Astrocyte (in vitro differentiated cells and primary cell): ENCODE measurements around the gene HS6ST2. TPM values are rescaled to one million over a fixed set of nuclear protein-coding genes. Genes with fewer than 3 reads are reported as not detected.
A peak's percentile ranks its signal among the peaks of the same experiment; 100 is the strongest.

Source experiments
- DNase-seq: peaks from one replicate; pipeline ENCODE4 v3.0.0-alpha.2; 2010; ENCODE audit warnings: low read depth
- FAIRE-seq: peaks from 2 replicates; lab custom pipeline; 2011; peaks lifted over from hg19 to GRCh38; lab: Jason Lieb, UNC
- H2AFZ ChIP-seq: 2 replicates; pipeline ENCODE4 v1.6.0; 2012; ENCODE audit warnings: low read depth, low read length, inconsistent platforms
- H3K27ac ChIP-seq: 2 replicates; pipeline ENCODE4 v1.5.1; 2011; ENCODE audit warnings: low read depth, low read length, inconsistent platforms
- H3K27me3 ChIP-seq: 2 replicates; pipeline ENCODE4 v1.6.0; 2011; ENCODE audit warnings: low read length, inconsistent platforms; ENCODE audit not compliant: insufficient read depth
- H3K36me3 ChIP-seq: 2 replicates; pipeline ENCODE4 v1.5.1; 2011; ENCODE audit warnings: low read length, inconsistent platforms; ENCODE audit not compliant: insufficient read depth
- H3K4me1 ChIP-seq: 2 replicates; pipeline ENCODE4 v1.5.1; 2011; ENCODE audit warnings: low read length, inconsistent platforms; ENCODE audit not compliant: insufficient read depth
- H3K4me2 ChIP-seq: 2 replicates; pipeline ENCODE4 v1.6.0; 2012; ENCODE audit warnings: low read length, inconsistent platforms
- H3K4me3 ChIP-seq: 2 replicates; pipeline ENCODE4 v1.5.1; 2011; ENCODE audit warnings: low read depth, mild to moderate bottlenecking, low read length, inconsistent platforms; ENCODE audit not compliant: insufficient read depth
- H3K79me2 ChIP-seq: 2 replicates; pipeline ENCODE4 v1.6.0; 2012; ENCODE audit warnings: mild to moderate bottlenecking, low read length, inconsistent platforms; ENCODE audit not compliant: insufficient read depth
- H3K9ac ChIP-seq: 2 replicates; pipeline ENCODE4 v1.6.0; 2012; ENCODE audit warnings: mild to moderate bottlenecking, low read length, inconsistent platforms
- H3K9me3 ChIP-seq: 2 replicates; pipeline ENCODE4 v1.5.1; 2012; ENCODE audit warnings: low read depth, mild to moderate bottlenecking, low read length, inconsistent platforms; ENCODE audit not compliant: insufficient read depth
- H4K20me1 ChIP-seq: 2 replicates; pipeline ENCODE4 v1.6.0; 2012; ENCODE audit warnings: low read length, inconsistent platforms; ENCODE audit not compliant: insufficient read depth
- H3K27ac Mint-ChIP-seq: one replicate; pipeline ENCODE4 v1.8.0; 2021; ENCODE audit warnings: mild to moderate bottlenecking, mixed read lengths; ENCODE audit not compliant: unreplicated experiment
- H3K27me3 Mint-ChIP-seq: one replicate; pipeline ENCODE4 v1.8.0; 2021; ENCODE audit warnings: low read depth, mixed read lengths; ENCODE audit not compliant: unreplicated experiment
- H3K36me3 Mint-ChIP-seq: one replicate; pipeline ENCODE4 v1.8.0; 2021; ENCODE audit warnings: low read depth, mixed read lengths; ENCODE audit not compliant: unreplicated experiment
- H3K4me1 Mint-ChIP-seq: one replicate; pipeline ENCODE4 v1.8.0; 2021; ENCODE audit warnings: low read depth, mixed read lengths; ENCODE audit not compliant: unreplicated experiment
- H3K4me3 Mint-ChIP-seq: one replicate; pipeline ENCODE4 v1.8.0; 2021; ENCODE audit warnings: mild to moderate bottlenecking, moderate library complexity, mixed read lengths; ENCODE audit not compliant: unreplicated experiment
- H3K9me3 Mint-ChIP-seq: one replicate; pipeline ENCODE4 v1.8.0; 2021; ENCODE audit warnings: mild to moderate bottlenecking, mixed read lengths; ENCODE audit not compliant: unreplicated experiment
- CTCF ChIP-seq: IDR thresholded peaks from 2 replicates; pipeline ENCODE4 v1.5.1; 2011; ENCODE audit warnings: low read depth, mild to moderate bottlenecking, inconsistent platforms, low read length, moderate library complexity; ENCODE audit not compliant: insufficient read depth
- EZH2 ChIP-seq: IDR thresholded peaks from 2 replicates; pipeline ENCODE4 v1.6.1; 2012; ENCODE audit warnings: mild to moderate bottlenecking, low read length, inconsistent platforms; ENCODE audit not compliant: insufficient read depth
- total RNA-seq: library from RNA; stranded (reverse); gene quantifications from 2 replicates; pipeline ENCODE4 v1.2.1, GENCODE V29; 2021

Gene HS6ST2
- total RNA-seq, 1 donor from 2014 or later: 12.9 TPM

DNA sequence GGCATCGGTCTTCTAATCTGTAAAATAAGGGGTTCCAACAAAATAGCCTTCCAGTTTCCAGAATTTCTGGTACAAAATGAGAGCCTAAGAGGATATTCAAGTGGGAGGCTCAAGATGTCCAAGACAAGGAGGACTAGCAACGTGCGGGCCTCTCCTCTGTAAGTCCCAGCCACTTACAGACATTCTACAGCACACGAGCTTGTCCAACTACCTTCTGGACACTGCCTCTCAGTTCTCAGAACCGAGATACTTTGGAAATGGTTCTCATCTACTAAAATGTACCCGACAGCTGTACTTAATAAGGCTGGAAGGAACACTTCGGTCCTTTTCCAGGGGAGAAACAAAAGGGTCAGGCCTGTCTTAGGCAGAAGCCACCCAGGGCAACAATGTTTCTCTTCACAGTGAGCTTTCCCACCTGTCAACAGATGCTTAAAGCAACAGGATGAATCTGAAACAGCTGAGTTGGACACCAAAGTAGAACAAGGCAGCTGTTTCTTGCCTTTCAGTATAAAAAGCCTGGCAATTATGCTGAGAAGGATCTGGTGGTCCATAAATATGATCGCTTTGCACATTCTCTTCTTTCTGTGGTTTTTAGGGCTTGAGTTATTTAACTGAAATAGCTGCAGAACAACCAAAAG is 127.0 kb downstream of the HS6ST2 start:
- TF ChIP-seq EZH2 (no peak), CTCF (no peak)
- Histone ChIP-seq H3K27ac (no peak overlapping the region), H3K27me3 (no peaks in the 10 kb centered on the region), H3K36me3 (no peaks in the 10 kb centered on the region), H3K79me2 (no peaks in the 10 kb centered on the region), H2AFZ (no peak overlapping the region), H3K9ac (no peak overlapping the region), H3K4me3 (no peak overlapping the region), H3K4me2 (no peak overlapping the region), H4K20me1 (no peaks in the 10 kb centered on the region), H3K4me1 (no peaks in the 10 kb centered on the region), H3K9me3 (no peaks in the 10 kb centered on the region)
- H3K36me3 Mint-ChIP-seq: no peaks in the 10 kb centered on the region
- H3K4me1 Mint-ChIP-seq: peaks cover 7% of the 10 kb centered on the region
- peak; percentile 55 for FAIRE-seq
- DNase-seq: no peak
- no peaks in the 10 kb centered on the region for H3K27me3 Mint-ChIP-seq
- H3K9me3 Mint-ChIP-seq: no peaks in the 10 kb centered on the region
- H3K27ac Mint-ChIP-seq: no peak overlapping the region
- H3K4me3 Mint-ChIP-seq: no peak overlapping the region

DNA sequence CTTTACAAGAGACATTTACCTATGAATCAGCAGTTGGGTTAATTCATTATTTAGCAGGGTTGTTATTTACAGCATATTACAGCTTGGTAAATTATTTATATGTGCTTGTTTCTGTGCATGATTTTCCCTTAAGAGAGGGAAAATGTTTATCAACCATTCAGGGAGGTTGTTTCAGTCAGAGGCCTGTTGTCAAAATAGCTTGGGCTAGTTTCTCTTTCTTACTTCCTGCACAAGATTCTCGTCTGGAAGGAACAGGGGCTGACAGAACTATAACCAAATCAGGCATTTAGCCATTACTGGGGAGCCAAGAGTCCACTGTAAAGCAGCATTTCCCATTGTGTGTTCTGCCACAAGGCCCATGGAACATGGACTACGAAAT is 135.8 kb downstream of the HS6ST2 start:
- H3K4me3 Mint-ChIP-seq: no peak overlapping the region
- no peak overlapping the region for H3K4me3 ChIP-seq
- FAIRE-seq (no peak), DNase-seq (no peak)
- H3K9me3 ChIP-seq: no peaks in the 10 kb centered on the region
- no peak overlapping the region for H3K4me2 ChIP-seq
- H3K4me1 ChIP-seq: no peaks in the 10 kb centered on the region
- H3K27ac ChIP-seq: no peak overlapping the region
- no peaks in the 10 kb centered on the region for H3K36me3 Mint-ChIP-seq
- no peaks in the 10 kb centered on the region for H3K36me3 ChIP-seq
- H3K9ac ChIP-seq: no peak overlapping the region
- no peaks in the 10 kb centered on the region for H3K27me3 ChIP-seq
- TF ChIP-seq CTCF (no peak), EZH2 (no peak)
- H3K27me3 Mint-ChIP-seq: no peaks in the 10 kb centered on the region
- peaks cover 3% of the 10 kb centered on the region for H3K4me1 Mint-ChIP-seq
- no peak overlapping the region for H2AFZ ChIP-seq
- peaks cover 1% of the 10 kb centered on the region for H3K9me3 Mint-ChIP-seq
- H3K79me2 ChIP-seq: no peaks in the 10 kb centered on the region
- no peaks in the 10 kb centered on the region for H4K20me1 ChIP-seq
- H3K27ac Mint-ChIP-seq: no peak overlapping the region

GRCh38 chrX:132821974-132822633 is 136.3 kb downstream of the HS6ST2 start:
- Mint-ChIP-seq H3K4me1 (peaks cover 3% of the 10 kb centered on the region), H3K4me3 (no peak overlapping the region), H3K27ac (no peak overlapping the region), H3K9me3 (peaks cover 1% of the 10 kb centered on the region), H3K36me3 (no peaks in the 10 kb centered on the region), H3K27me3 (no peaks in the 10 kb centered on the region)
- no peak overlapping the region for H2AFZ ChIP-seq
- no peak overlapping the region for H3K4me2 ChIP-seq
- H3K36me3 ChIP-seq: no peaks in the 10 kb centered on the region
- no peak overlapping the region for H3K27ac ChIP-seq
- TF ChIP-seq CTCF: no peak
- TF ChIP-seq EZH2: no peak
- H3K27me3 ChIP-seq: no peaks in the 10 kb centered on the region
- FAIRE-seq: no peak
- H3K9ac ChIP-seq: no peak overlapping the region
- no peaks in the 10 kb centered on the region for H3K79me2 ChIP-seq
- no peaks in the 10 kb centered on the region for H3K4me1 ChIP-seq
- DNase-seq: no peak
- H3K4me3 ChIP-seq: no peak overlapping the region
- H3K9me3 ChIP-seq: no peaks in the 10 kb centered on the region
- H4K20me1 ChIP-seq: no peaks in the 10 kb centered on the region
